NCI-H1092 treated with DMSO at 0.1 percent for 48 hours (cell line): Measurements from ENCODE around the gene OSBPL5.

ENCODE experiments used
- DNase-seq: peaks from one replicate; lab custom pipeline; 2025; lab: John Stamatoyannopoulos, UW

The OSBPL5 gene

GRCh38 chr11:3162410-3163240 lies 2.5 kb downstream of the OSBPL5 start:
- no peak for DNase-seq

GRCh38 chr11:3161720-3162409 lies 3.2 kb downstream of the OSBPL5 start:
- DNase-seq, result no peak

- no peak for DNase-seq
Observed at GRCh38 chr11:3161309-3161708, 3.8 kb downstream of the OSBPL5 start.

GRCh38 chr11:3160252-3161031 lies 4.7 kb downstream of the OSBPL5 start:
- DNase-seq, result peak; percentile 77

- peak; percentile 28 for DNase-seq
Observed at GRCh38 chr11:3159296-3160190, 5.6 kb downstream of the OSBPL5 start.

- no peak for DNase-seq
Observed at GRCh38 chr11:3158821-3159220, 6.3 kb downstream of the OSBPL5 start.

- DNase-seq, result no peak
Observed at GRCh38 chr11:3158131-3158591, 6.9 kb downstream of the OSBPL5 start.

GRCh38 chr11:3157381-3158130 lies 7.6 kb downstream of the OSBPL5 start:
- no peak for DNase-seq

GRCh38 chr11:3156661-3157311 lies 8.3 kb downstream of the OSBPL5 start:
- no peak for DNase-seq

GRCh38 chr11:3156282-3156660 lies 8.8 kb downstream of the OSBPL5 start:
- DNase-seq, result no peak

- DNase-seq, result no peak
Observed at GRCh38 chr11:3155691-3156258, 9.3 kb downstream of the OSBPL5 start.

- DNase-seq, result no peak
Observed at GRCh38 chr11:3155216-3155615, 9.9 kb downstream of the OSBPL5 start.

- no peak for DNase-seq
Observed at GRCh38 chr11:3154001-3154599, 11.0 kb downstream of the OSBPL5 start.

- no peak for DNase-seq
Observed at GRCh38 chr11:3153291-3153861, 11.7 kb downstream of the OSBPL5 start.

GRCh38 chr11:3152471-3153110 lies 12.5 kb downstream of the OSBPL5 start:
- DNase-seq, result no peak

- no peak for DNase-seq
Observed at GRCh38 chr11:3150726-3151125, 14.4 kb downstream of the OSBPL5 start.

GRCh38 chr11:3149852-3150188 lies 15.3 kb downstream of the OSBPL5 start:
- no peak for DNase-seq

GRCh38 chr11:3148990-3149851 lies 15.9 kb downstream of the OSBPL5 start:
- no peak for DNase-seq
